MM.1S (cell line): ENCODE data around the gene LYRM4.

Experiments used
- EZH2phosphoT487 ChIP-seq: fragments of 300-600 bp; sonication (generic); IDR thresholded peaks from 2 replicates; pipeline ENCODE4 v1.6.1; 2018; ENCODE audit warnings: antibody characterized with exemption, low read length
- TF ChIP-seq, protein P1 (sequence below): fragments of 300-600 bp; sonication (generic); IDR thresholded peaks from 2 replicates; pipeline ENCODE4 v1.5.1; 2016; ENCODE audit warnings: antibody characterized with exemption, low read length, mixed read lengths

- TF ChIP-seq, protein P1, sequence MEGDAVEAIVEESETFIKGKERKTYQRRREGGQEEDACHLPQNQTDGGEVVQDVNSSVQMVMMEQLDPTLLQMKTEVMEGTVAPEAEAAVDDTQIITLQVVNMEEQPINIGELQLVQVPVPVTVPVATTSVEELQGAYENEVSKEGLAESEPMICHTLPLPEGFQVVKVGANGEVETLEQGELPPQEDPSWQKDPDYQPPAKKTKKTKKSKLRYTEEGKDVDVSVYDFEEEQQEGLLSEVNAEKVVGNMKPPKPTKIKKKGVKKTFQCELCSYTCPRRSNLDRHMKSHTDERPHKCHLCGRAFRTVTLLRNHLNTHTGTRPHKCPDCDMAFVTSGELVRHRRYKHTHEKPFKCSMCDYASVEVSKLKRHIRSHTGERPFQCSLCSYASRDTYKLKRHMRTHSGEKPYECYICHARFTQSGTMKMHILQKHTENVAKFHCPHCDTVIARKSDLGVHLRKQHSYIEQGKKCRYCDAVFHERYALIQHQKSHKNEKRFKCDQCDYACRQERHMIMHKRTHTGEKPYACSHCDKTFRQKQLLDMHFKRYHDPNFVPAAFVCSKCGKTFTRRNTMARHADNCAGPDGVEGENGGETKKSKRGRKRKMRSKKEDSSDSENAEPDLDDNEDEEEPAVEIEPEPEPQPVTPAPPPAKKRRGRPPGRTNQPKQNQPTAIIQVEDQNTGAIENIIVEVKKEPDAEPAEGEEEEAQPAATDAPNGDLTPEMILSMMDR: no peak
- no peak for TF ChIP-seq EZH2phosphoT487
Observed at GRCh38 chr6:5071216-5071615, 189.5 kb downstream of the LYRM4 start.
